H1 (cell line): ENCODE results near the gene NUP188. TPM values are rescaled to one million over a fixed set of nuclear protein-coding genes. Genes with fewer than 3 reads are reported as not detected.

Experiments used
- CTCF ChIA-PET: fragments of 300-600 bp; sonication (Branson Sonifier 250); formaldehyde crosslinking; loops from one replicate; lab custom pipeline; 2021; ENCODE audit not compliant: partially characterized antibody; lab: Charles Lee
- POLR2A ChIA-PET: fragments of 300-600 bp; sonication (Branson Sonifier 250); formaldehyde crosslinking; loops from one replicate; lab custom pipeline; 2021; ENCODE audit warnings: inconsistent platforms; ENCODE audit not compliant: partially characterized antibody; lab: Charles Lee
- DNase-seq, 2 experiments: peaks; one replicate each; pipeline versions ENCODE4 v3.0.0 to v3.0.0-alpha.2; 2010 to 2022; ENCODE audit warnings: low spot score in 2 of 2, low read depth in 1 of 2, mixed read lengths in 1 of 2
- FAIRE-seq: peaks from 2 replicates; lab custom pipeline; 2011; peaks lifted over from hg19 to GRCh38; lab: Jason Lieb, UNC
- H2AFZ ChIP-seq: 2 replicates; pipeline ENCODE4 v1.8.1; 2012; ENCODE audit warnings: low read length, inconsistent platforms
- H2AK5ac ChIP-seq: 2 replicates; pipeline ENCODE4 v1.6.1; 2013; ENCODE audit warnings: low read depth, low read length
- H2BK120ac ChIP-seq: replicated peaks from 2 replicates; pipeline ENCODE3; 2013; ENCODE audit warnings: low read depth, low read length, inconsistent platforms
- H2BK12ac ChIP-seq: 2 replicates; pipeline ENCODE4 v1.6.1; 2013; ENCODE audit warnings: low read depth, low read length
- H2BK15ac ChIP-seq: 2 replicates; pipeline ENCODE4 v1.6.1; 2013; ENCODE audit warnings: low read length
- H2BK20ac ChIP-seq: 2 replicates; pipeline ENCODE4 v1.6.1; 2013; ENCODE audit warnings: low read length
- H2BK5ac ChIP-seq: 2 replicates; pipeline ENCODE4 v1.6.1; 2013; ENCODE audit warnings: low read depth, low read length
- H3K14ac ChIP-seq: 2 replicates; pipeline ENCODE4 v1.6.1; 2013; ENCODE audit warnings: inconsistent platforms; ENCODE audit not compliant: insufficient read length
- H3K18ac ChIP-seq: 2 replicates; pipeline ENCODE4 v1.6.1; 2013; ENCODE audit warnings: low read length; ENCODE audit errors: extremely low read depth
- H3K23ac ChIP-seq: 2 replicates; pipeline ENCODE4 v1.6.1; 2013; ENCODE audit warnings: inconsistent platforms; ENCODE audit not compliant: insufficient read length
- H3K23me2 ChIP-seq: 2 replicates; pipeline ENCODE4 v1.6.1; 2013; ENCODE audit warnings: low read depth, low read length
- H3K27ac ChIP-seq: 2 replicates; pipeline ENCODE4 v1.6.1; 2011; ENCODE audit warnings: low read depth, low read length, inconsistent platforms
- H3K27me3 ChIP-seq, 4 experiments: replicated peaks in 1 of 4; 1 replicate in 1 of 4; 2 replicates in 3 of 4; pipeline versions ENCODE4 v1.6.1 to v1.8.1; 2011 to 2013; ENCODE audit warnings: low read length in 3 of 4, mild to moderate bottlenecking in 3 of 4, inconsistent platforms in 2 of 4, mixed read lengths in 2 of 4, moderate library complexity in 1 of 4; ENCODE audit not compliant: control insufficient read depth in 3 of 4, insufficient read depth in 3 of 4; ENCODE audit errors: extremely low read depth in 1 of 4
- H3K36me3 ChIP-seq, 4 experiments: 2 replicates each; pipeline versions ENCODE4 v1.6.1 to v1.8.1; 2011 to 2013; ENCODE audit warnings: mild to moderate bottlenecking in 4 of 4, low read length in 3 of 4, moderate library complexity in 2 of 4, control low read depth in 1 of 4, inconsistent platforms in 1 of 4; ENCODE audit not compliant: insufficient read depth in 4 of 4, control insufficient read depth in 2 of 4
- H3K4ac ChIP-seq: replicated peaks from 2 replicates; pipeline ENCODE3; 2013; ENCODE audit warnings: low read length, low read depth, mixed read lengths, inconsistent platforms; ENCODE audit not compliant: insufficient read length
- H3K4me1 ChIP-seq, 4 experiments: replicated peaks in 1 of 4; 1 replicate in 1 of 4; 2 replicates in 3 of 4; pipeline versions ENCODE4 v1.6.1 to v1.8.1; 2011 to 2013; ENCODE audit warnings: low read length in 3 of 4, inconsistent platforms in 2 of 4, mixed read lengths in 1 of 4; ENCODE audit not compliant: insufficient read depth in 4 of 4, control insufficient read depth in 3 of 4
- H3K4me2 ChIP-seq, 2 experiments: 2 replicates each; pipeline versions ENCODE4 v1.6.1 to v1.8.1; 2011 to 2013; ENCODE audit warnings: low read depth in 2 of 2, low read length in 2 of 2, control low read depth in 1 of 2, inconsistent platforms in 1 of 2, mild to moderate bottlenecking in 1 of 2; ENCODE audit not compliant: insufficient read depth in 1 of 2
- H3K4me3 ChIP-seq, 4 experiments: fragments of 200-600, 300-600 bp in 1 of 4; sonication (generic), shearing (Covaris generic), sonication (Bioruptor Twin) in 1 of 4; 2 replicates each; pipeline versions ENCODE4 v1.5.1 to v1.8.1; 2011 to 2016; ENCODE audit warnings: low read length in 4 of 4, low read depth in 3 of 4, control low read depth in 2 of 4, inconsistent platforms in 2 of 4, mild to moderate bottlenecking in 2 of 4, mixed read lengths in 1 of 4, moderate library complexity in 1 of 4; ENCODE audit not compliant: insufficient read depth in 2 of 4; ENCODE audit errors: extremely low read depth in 1 of 4
- H3K56ac ChIP-seq: replicated peaks from 2 replicates; pipeline ENCODE3; 2013; ENCODE audit warnings: low read depth, mild to moderate bottlenecking, mixed read lengths, low read length, inconsistent platforms; ENCODE audit not compliant: insufficient read length
- H3K79me1 ChIP-seq: 2 replicates; pipeline ENCODE4 v1.6.1; 2013; ENCODE audit warnings: low read depth, low read length, control low read depth
- H3K79me2 ChIP-seq, 2 experiments: 2 replicates each; pipeline versions ENCODE4 v1.6.1 to v1.8.1; 2012 to 2013; ENCODE audit warnings: low read length in 2 of 2, mild to moderate bottlenecking in 2 of 2, inconsistent platforms in 1 of 2; ENCODE audit not compliant: insufficient read depth in 2 of 2, control insufficient read depth in 1 of 2
- H3K9ac ChIP-seq, 4 experiments: replicated peaks in 1 of 4; 1 replicate in 1 of 4; 2 replicates in 3 of 4; pipeline versions ENCODE4 v1.6.1 to v1.8.1; 2011 to 2013; ENCODE audit warnings: low read depth in 3 of 4, low read length in 3 of 4, control low read depth in 2 of 4, mild to moderate bottlenecking in 2 of 4, moderate library complexity in 2 of 4, inconsistent platforms in 1 of 4; ENCODE audit errors: extremely low read depth in 1 of 4
- H3K9me3 ChIP-seq, 2 experiments: 2 replicates each; pipeline versions ENCODE4 v1.6.1 to v1.8.1; 2012 to 2013; ENCODE audit warnings: mild to moderate bottlenecking in 2 of 2, moderate library complexity in 2 of 2, control low read depth in 1 of 2, inconsistent platforms in 1 of 2, low read depth in 1 of 2, low read length in 1 of 2, mixed read lengths in 1 of 2; ENCODE audit not compliant: insufficient read depth in 2 of 2
- H4K20me1 ChIP-seq, 2 experiments: replicated peaks in 1 of 2; 2 replicates each; pipeline versions ENCODE3 to v1.8.1; 2011 to 2013; ENCODE audit warnings: inconsistent platforms in 2 of 2, low read length in 2 of 2, mild to moderate bottlenecking in 1 of 2; ENCODE audit not compliant: insufficient read depth in 2 of 2, control insufficient read depth in 1 of 2
- H4K5ac ChIP-seq: 2 replicates; pipeline ENCODE4 v1.6.1; 2013; ENCODE audit warnings: low read length, low read depth, mixed read lengths, inconsistent platforms; ENCODE audit not compliant: insufficient read length
- H4K8ac ChIP-seq: 2 replicates; pipeline ENCODE4 v1.8.0; 2013; ENCODE audit warnings: mild to moderate bottlenecking, moderate library complexity, low read length, inconsistent platforms; ENCODE audit not compliant: insufficient read depth; ENCODE audit errors: extremely low read depth
- H4K91ac ChIP-seq: replicated peaks from 2 replicates; pipeline ENCODE3; 2013; ENCODE audit warnings: low read length, mixed read lengths, inconsistent platforms; ENCODE audit not compliant: insufficient read length
- BACH1 ChIP-seq: IDR thresholded peaks from 2 replicates; pipeline ENCODE4 v1.6.1; 2012; ENCODE audit warnings: low read length, improper control_type of control experiment
- CBX5 ChIP-seq: fragments of 300-800, 300-1000 bp; sonication (generic); IDR thresholded peaks from 2 replicates; pipeline ENCODE4 v1.7.1; 2016; ENCODE audit warnings: antibody characterized with exemption, low read length, low read depth
- CBX8 ChIP-seq: fragments of 300-800, 300-1000 bp; sonication (generic); IDR thresholded peaks from 2 replicates; pipeline ENCODE4 v1.7.1; 2016; ENCODE audit warnings: low read depth, low read length, borderline replicate concordance
- GTF2F1 ChIP-seq: IDR thresholded peaks from 2 replicates; pipeline ENCODE4 v1.6.1; 2012; ENCODE audit warnings: low read depth, low read length, improper control_type of control experiment, borderline replicate concordance
- RAD21 ChIP-seq, 2 experiments: IDR thresholded peaks in 1 of 2; conservative IDR thresholded peaks in 1 of 2; 2 replicates each; pipeline ENCODE4 v1.6.1; 2011; ENCODE audit warnings: low read depth in 2 of 2, low read length in 2 of 2, improper control_type of control experiment in 1 of 2, inconsistent platforms in 1 of 2, mild to moderate bottlenecking in 1 of 2, moderate library complexity in 1 of 2
- SIRT6 ChIP-seq: IDR thresholded peaks from one replicate; pipeline ENCODE4 v1.7.1; 2012; ENCODE audit warnings: low read length, inconsistent platforms
- SUZ12 ChIP-seq: fragments of 200-600 bp; sonication (generic); IDR thresholded peaks from 2 replicates; pipeline ENCODE4 v1.6.1; 2012; ENCODE audit warnings: mild to moderate bottlenecking, inconsistent platforms, low read length, moderate library complexity, mixed read lengths
- TAF7 ChIP-seq: optimal IDR thresholded peaks from 2 replicates; pipeline ENCODE3; 2011; ENCODE audit warnings: low read depth, mild to moderate bottlenecking, inconsistent platforms, low read length, moderate library complexity, borderline replicate concordance
- TBP ChIP-seq: IDR thresholded peaks from 2 replicates; pipeline ENCODE4 v1.6.1; 2011; ENCODE audit warnings: low read depth, low read length, improper control_type of control experiment
- TCF12 ChIP-seq: IDR thresholded peaks from 2 replicates; pipeline ENCODE4 v1.6.1; 2011; ENCODE audit warnings: low read depth, mild to moderate bottlenecking, low read length
- WGBS, 2 experiments: shearing (Covaris generic) in 1 of 2; methylation state at CpG; one replicate each; pipeline versions ENCODE4 v1.1.6 to v1.1.7; 2013 to 2015; ENCODE audit warnings: low lambda C conversion rate in 2 of 2, mixed read lengths in 2 of 2, inconsistent platforms in 1 of 2, low coverage in 1 of 2, missing lambda C conversion rate in 1 of 2; ENCODE audit not compliant: insufficient replicate concordance in 2 of 2, insufficient coverage in 1 of 2, insufficient read length in 1 of 2; ENCODE audit errors: extremely low coverage in 1 of 2, missing lambda C conversion rate in 1 of 2; 5-methylcytosine and 5-hydroxymethylcytosine counted together
- polyA plus RNA-seq, 7 experiments: library from polyadenylated mRNA; depleted of rRNA in 3 of 7; stranded (reverse) in 5 of 7; unstranded in 2 of 7; fragments of >200 nt in 5 of 7; fragments of 200-250 nt in 2 of 7; gene quantifications; 1 replicate in 5 of 7; 2 replicates in 1 of 7; 4 replicates in 1 of 7; pipeline versions ENCODE4 v1.2.1 to v1.2.3, GENCODE V29; 2011 to 2013; ENCODE audit warnings: missing spikeins in 2 of 7, mixed read lengths in 2 of 7
- total RNA-seq: library from RNA; stranded (reverse); fragmentation: NEBNext Ultra II Directional; extraction: Animal tissue kit (Norgen Biotek cat#: 25700); gene quantifications from 2 replicates; pipeline ENCODE4 v1.2.1, GENCODE V29; 2021

The NUP188 gene
- total and polyA plus RNA-seq, 2 of the 8 experiments (the other 6 are each of a cell fraction or from before 2014, with no cell fraction given): 90.1 to 111 TPM

DNA sequence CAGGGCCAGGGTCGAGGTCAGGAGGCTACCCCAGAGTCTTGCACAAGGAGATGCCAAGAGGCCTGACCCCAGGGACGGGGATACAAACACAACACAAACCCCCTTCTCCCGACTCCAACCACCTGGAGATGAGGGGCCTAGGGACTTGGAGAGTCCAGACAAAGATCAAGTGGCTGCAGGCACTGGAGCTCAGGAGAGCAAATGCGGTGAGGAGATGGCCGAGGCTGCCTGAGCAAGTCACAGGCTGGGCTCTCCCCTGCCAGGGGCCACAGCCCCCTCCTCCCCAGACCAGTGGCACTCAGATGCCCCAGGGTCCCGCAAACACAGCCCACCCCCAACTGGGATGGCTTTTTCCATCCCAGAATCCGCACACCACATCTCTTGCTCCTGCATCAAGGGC is 64.8 kb downstream of the NUP188 start:
- Histone ChIP-seq H3K23me2 (no peaks in the 10 kb centered on the region), H3K14ac (no peak overlapping the region), H2BK120ac (no peak overlapping the region), H2BK12ac (no peak overlapping the region), H3K18ac (no peak overlapping the region), H2BK15ac (no peak overlapping the region), H3K4ac (no peak overlapping the region), H4K8ac (no peak overlapping the region), H4K5ac (no peak overlapping the region), H2BK5ac (no peak overlapping the region), H3K27me3 (no peaks in the 10 kb centered on the region), H3K9me3 (no peaks in the 10 kb centered on the region), H3K4me1 (no peaks in the 10 kb centered on the region), H3K23ac (no peak overlapping the region), H3K9ac (no peak overlapping the region), H3K27ac (no peak overlapping the region), H4K20me1 (peaks cover 0 to 14% of the 10 kb centered on the region in 2 experiments), H4K91ac (no peak overlapping the region), H2AK5ac (no peak overlapping the region), H3K36me3 (peaks cover 9 to 46% (median 24%) of the 10 kb centered on the region in 4 experiments; a peak in 7 of 8 replicates), H2BK20ac (no peak overlapping the region), H3K4me2 (no peak overlapping the region), H2AFZ (no peak overlapping the region), H3K79me1 (peaks cover 2% of the 10 kb centered on the region), H3K4me3 (no peak overlapping the region), H3K56ac (no peak overlapping the region), H3K79me2 (no peaks in the 10 kb centered on the region)
- POLR2A ChIA-PET: interaction anchor here (5.6 kb wide), 1 partner anchor 9 kb away, joined by 41 read pairs; no protein-coding TSS in a partner anchor
- DNase-seq (no peak), FAIRE-seq (no peak)
- CTCF ChIA-PET: interaction anchor here (1.0 kb wide), 1 partner anchor 16 kb away, joined by 3 read pairs; the partner anchor contains the start of gene SH3GLB2
- TF ChIP-seq RAD21 (IDR thresholded peaks at IDR 0.05 in 1 of 2, conservative IDR thresholded peaks at IDR 0.05 in 1 of 2; ENCODE audit: low read depth in 2 of 2, low read length in 2 of 2) (no peak), BACH1 (no peak), SUZ12 (no peak), GTF2F1 (no peak), TCF12 (no peak), TBP (no peak), CBX8 (no peak), SIRT6 (no peak), TAF7 (no peak), CBX5 (no peak)
- 83% methylated on average over 7 of the region's 7 CpGs; no CpG with 5 or more reads in 1 of the 2 experiments for WGBS, 2 experiments
